ENCODE results near the gene RASGEF1C. TPM values are rescaled to one million over a fixed set of nuclear protein-coding genes. Genes with fewer than 3 reads are reported as not detected.
A peak's percentile ranks its signal among the peaks of the same experiment; 100 is the strongest.

Gene RASGEF1C
- total and polyA plus RNA-seq, 2 of the 13 experiments (the other 11 are each of a cell fraction or from before 2014, with no cell fraction given): not detected

DNA sequence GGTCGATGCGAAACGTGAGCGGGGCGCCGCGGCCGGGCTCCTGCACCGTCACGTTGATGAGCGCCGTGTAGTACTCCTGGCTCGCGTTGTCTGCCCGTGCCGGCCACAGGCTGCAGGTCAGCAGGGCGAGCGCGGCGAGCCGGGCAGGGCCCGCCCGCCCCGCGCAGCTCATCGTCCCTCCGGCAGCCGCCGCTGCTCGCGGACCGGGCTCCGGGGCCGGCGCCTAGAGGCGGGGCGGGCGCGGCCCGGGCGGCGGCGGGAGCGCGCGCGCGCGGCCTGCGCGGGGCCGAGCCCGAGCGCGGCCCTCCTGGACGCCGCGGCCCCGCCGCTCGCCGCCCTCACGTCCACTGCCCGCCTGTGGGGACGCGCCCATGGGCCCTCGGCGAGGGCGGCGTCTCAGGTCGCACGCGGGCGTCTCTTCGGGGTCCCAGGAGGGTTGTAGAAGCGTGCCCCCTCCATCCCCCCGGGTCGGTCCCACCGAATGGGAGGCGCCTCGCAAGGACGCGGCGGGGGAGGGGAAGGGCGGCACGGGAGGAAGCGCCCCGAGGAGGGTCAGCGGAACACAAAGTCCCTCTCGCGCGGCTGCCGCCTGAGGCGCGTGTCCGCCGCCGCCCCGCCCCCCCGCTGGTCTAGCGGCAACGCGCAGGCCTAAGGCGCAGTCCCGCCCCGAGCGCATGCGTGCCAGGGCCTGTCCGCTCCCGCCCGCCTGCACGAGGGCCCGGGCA, 137.3 kb downstream of the RASGEF1C start, which contains the start of gene RNF130 (continued):
- TF ChIP-seq RAD51 (IDR thresholded peaks at IDR 0.05; ENCODE audit: borderline replicate concordance): no peak
- TF ChIP-seq MEIS2 (CRISPR knock-in tag; IDR thresholded peaks at IDR 0.05): peak; percentile 98
- peak; percentile 98 for TF ChIP-seq ZNF44 (CRISPR knock-in tag; IDR thresholded peaks at IDR 0.05)
- TF ChIP-seq POLR2G (IDR thresholded peaks at IDR 0.05; ENCODE audit: low read depth, low read length): peak; percentile 91
- no peak for TF ChIP-seq ZNF615 (CRISPR knock-in tag; IDR thresholded peaks at IDR 0.05; ENCODE audit: borderline replicate concordance)
- no peak for TF ChIP-seq DPF2 (CRISPR knock-in tag; IDR thresholded peaks at IDR 0.05; ENCODE audit: borderline replicate concordance, low read depth)
- peak; percentile 95; the same call in 1 of the 2 replicates for TF ChIP-seq ZFP90 (CRISPR knock-in tag; IDR thresholded peaks at IDR 0.05; ENCODE audit: borderline replicate concordance)
- TF ChIP-seq, protein P1, sequence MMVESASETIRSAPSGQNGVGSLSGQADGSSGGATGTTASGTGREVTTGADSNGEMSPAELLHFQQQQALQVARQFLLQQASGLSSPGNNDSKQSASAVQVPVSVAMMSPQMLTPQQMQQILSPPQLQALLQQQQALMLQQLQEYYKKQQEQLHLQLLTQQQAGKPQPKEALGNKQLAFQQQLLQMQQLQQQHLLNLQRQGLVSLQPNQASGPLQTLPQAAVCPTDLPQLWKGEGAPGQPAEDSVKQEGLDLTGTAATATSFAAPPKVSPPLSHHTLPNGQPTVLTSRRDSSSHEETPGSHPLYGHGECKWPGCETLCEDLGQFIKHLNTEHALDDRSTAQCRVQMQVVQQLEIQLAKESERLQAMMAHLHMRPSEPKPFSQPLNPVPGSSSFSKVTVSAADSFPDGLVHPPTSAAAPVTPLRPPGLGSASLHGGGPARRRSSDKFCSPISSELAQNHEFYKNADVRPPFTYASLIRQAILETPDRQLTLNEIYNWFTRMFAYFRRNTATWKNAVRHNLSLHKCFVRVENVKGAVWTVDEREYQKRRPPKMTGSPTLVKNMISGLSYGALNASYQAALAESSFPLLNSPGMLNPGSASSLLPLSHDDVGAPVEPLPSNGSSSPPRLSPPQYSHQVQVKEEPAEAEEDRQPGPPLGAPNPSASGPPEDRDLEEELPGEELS (CRISPR knock-in tag; IDR thresholded peaks at IDR 0.05): peak; percentile 73
- no peak for TF ChIP-seq ZBTB7B (CRISPR knock-in tag; IDR thresholded peaks at IDR 0.05)
- TF ChIP-seq IRX3 (CRISPR knock-in tag; IDR thresholded peaks at IDR 0.05; ENCODE audit: borderline replicate concordance, low read depth): peak; percentile 99
- TF ChIP-seq ZFP36L1 (CRISPR knock-in tag; IDR thresholded peaks at IDR 0.05): peak; percentile 98
- TF ChIP-seq ZNF775 (CRISPR knock-in tag; IDR thresholded peaks at IDR 0.05; ENCODE audit: borderline replicate concordance): peak; percentile 83; the same call in 1 of the 2 replicates
- TF ChIP-seq MTA1 (CRISPR knock-in tag; IDR thresholded peaks at IDR 0.05; ENCODE audit: borderline replicate concordance): no peak
- TF ChIP-seq ZNF484 (CRISPR knock-in tag; IDR thresholded peaks at IDR 0.05; ENCODE audit: borderline replicate concordance, low read depth): no peak; the same call in 1 of the 2 replicates
- TF ChIP-seq, protein P2, sequence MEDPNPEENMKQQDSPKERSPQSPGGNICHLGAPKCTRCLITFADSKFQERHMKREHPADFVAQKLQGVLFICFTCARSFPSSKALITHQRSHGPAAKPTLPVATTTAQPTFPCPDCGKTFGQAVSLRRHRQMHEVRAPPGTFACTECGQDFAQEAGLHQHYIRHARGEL (CRISPR knock-in tag; IDR thresholded peaks at IDR 0.05): no peak; the same call in 1 of the 2 replicates
- TF ChIP-seq EHMT2 (IDR thresholded peaks at IDR 0.05; ENCODE audit: borderline replicate concordance, low read depth, low read length): no peak
- TF ChIP-seq XBP1 (CRISPR knock-in tag; IDR thresholded peaks at IDR 0.05): peak; percentile 87; the same call in 1 of the 2 replicates
- TF ChIP-seq, protein P3, sequence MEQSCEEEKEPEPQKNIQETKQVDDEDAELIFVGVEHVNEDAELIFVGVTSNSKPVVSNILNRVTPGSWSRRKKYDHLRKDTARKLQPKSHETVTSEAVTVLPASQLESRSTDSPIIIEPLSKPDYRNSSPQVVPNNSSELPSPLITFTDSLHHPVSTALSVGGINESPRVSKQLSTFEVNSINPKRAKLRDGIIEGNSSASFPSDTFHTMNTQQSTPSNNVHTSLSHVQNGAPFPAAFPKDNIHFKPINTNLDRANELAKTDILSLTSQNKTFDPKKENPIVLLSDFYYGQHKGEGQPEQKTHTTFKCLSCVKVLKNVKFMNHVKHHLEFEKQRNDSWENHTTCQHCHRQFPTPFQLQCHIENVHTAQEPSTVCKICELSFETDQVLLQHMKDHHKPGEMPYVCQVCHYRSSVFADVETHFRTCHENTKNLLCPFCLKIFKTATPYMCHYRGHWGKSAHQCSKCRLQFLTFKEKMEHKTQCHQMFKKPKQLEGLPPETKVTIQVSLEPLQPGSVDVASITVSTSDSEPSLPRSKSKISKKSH (CRISPR knock-in tag; IDR thresholded peaks at IDR 0.05; ENCODE audit: borderline replicate concordance): peak; percentile 99
- TF ChIP-seq, protein P4, sequence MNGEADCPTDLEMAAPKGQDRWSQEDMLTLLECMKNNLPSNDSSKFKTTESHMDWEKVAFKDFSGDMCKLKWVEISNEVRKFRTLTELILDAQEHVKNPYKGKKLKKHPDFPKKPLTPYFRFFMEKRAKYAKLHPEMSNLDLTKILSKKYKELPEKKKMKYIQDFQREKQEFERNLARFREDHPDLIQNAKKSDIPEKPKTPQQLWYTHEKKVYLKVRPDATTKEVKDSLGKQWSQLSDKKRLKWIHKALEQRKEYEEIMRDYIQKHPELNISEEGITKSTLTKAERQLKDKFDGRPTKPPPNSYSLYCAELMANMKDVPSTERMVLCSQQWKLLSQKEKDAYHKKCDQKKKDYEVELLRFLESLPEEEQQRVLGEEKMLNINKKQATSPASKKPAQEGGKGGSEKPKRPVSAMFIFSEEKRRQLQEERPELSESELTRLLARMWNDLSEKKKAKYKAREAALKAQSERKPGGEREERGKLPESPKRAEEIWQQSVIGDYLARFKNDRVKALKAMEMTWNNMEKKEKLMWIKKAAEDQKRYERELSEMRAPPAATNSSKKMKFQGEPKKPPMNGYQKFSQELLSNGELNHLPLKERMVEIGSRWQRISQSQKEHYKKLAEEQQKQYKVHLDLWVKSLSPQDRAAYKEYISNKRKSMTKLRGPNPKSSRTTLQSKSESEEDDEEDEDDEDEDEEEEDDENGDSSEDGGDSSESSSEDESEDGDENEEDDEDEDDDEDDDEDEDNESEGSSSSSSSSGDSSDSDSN (CRISPR knock-in tag; IDR thresholded peaks at IDR 0.05): peak; percentile 59; the same call in 1 of the 2 replicates
- TF ChIP-seq ZNF207 (IDR thresholded peaks at IDR 0.05; ENCODE audit: borderline replicate concordance): no peak
- no peak for TF ChIP-seq AGO2 (optimal IDR thresholded peaks at IDR 0.05; ENCODE audit: low read depth, low read length)
- peak; percentile 32; the same call in 1 of the 2 replicates for TF ChIP-seq CEBPG (CRISPR knock-in tag; IDR thresholded peaks at IDR 0.05)
- TF ChIP-seq CEBPB (IDR thresholded peaks at IDR 0.05; ENCODE audit: borderline replicate concordance, low read depth, low read length): no peak
- peak; percentile 99 for TF ChIP-seq CCDC6 (CRISPR knock-in tag; IDR thresholded peaks at IDR 0.05)
